Stimulated activated CD4-positive, alpha-beta T cell treated with anti-CD3 and anti-CD28 coated beads, Interleukin-1b, Interleukin-23, amount 100 ng/mL, for 4 hours (primary cell): Measurements from ENCODE around the gene KANSL1.
"Not testable (repeated sequence)": the region's sequence is repeated elsewhere in the genome, so short reads cannot be mapped to it uniquely, and the experiment has no call there.

Source experiments
- DNase-seq, 2 donors: peaks; one replicate each; pipeline ENCODE4 v3.0.0-alpha.2; 2020; ENCODE audit warnings: low read depth in 2 of 2

KANSL1 gene

DNA sequence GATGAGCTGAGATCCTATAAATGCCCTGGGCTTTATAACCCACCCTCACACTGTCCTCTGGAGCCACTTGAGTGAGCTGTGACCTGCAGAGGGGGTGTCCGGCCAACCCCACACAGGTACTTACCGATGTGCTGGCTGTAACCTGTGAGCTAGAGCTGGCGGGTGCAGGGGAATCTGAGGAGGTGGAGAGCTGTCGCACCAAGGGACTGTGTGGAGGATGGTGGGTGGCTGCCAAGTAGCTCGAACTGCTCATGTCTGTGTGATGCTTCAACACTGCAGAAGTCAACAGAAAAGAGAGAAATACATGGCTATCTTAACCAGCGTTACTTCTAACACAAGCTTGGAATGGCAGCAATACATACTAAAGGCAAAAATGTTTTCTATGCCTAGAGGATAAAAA is 154.8 kb downstream of the KANSL1 start:
- DNase-seq, result no peak

DNA sequence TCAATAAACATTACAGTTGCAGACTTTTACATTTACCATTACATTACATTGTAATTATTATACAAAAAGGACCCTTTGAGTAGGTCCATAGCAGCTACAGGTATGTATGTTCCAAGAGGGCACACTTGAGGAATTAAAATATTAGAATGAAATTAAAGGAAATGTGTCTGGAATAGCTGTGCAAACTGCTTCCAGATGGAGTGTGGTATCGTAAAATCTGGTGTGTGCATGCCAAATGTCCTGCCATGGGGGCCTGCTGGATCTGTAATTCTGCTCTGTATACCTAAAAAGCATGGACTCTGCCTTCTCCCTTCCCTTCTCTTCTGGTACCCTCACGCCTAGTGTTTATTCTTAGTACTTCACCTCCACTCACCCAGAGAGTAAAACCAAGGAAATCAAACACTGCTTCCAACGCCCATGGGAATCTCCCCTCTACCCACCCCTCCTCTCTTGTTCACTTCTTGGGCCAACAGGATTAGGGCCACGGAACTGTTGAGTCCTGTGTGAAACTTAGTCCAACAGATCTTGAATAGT is 155.4 kb downstream of the KANSL1 start:
- no peak for DNase-seq

DNA sequence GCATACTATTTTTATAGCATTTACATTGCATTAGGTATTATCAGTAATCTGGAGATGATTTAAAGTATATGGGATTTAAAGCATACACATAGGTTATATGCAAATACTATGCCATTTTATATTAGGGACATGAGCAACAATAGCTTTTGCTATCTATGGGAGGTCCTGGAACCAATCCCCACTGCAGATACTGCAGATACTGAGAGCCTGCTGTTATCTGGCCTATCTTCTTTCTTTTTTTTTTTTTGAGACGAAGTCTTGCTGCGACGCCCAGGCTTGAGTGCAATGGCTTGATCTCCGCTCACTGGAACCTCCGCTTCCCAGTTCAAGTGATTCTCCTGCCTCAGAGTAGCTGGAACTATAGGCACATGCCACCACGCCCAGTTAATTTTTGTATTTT is 156.7 kb downstream of the KANSL1 start:
- DNase-seq, result no peak

DNA sequence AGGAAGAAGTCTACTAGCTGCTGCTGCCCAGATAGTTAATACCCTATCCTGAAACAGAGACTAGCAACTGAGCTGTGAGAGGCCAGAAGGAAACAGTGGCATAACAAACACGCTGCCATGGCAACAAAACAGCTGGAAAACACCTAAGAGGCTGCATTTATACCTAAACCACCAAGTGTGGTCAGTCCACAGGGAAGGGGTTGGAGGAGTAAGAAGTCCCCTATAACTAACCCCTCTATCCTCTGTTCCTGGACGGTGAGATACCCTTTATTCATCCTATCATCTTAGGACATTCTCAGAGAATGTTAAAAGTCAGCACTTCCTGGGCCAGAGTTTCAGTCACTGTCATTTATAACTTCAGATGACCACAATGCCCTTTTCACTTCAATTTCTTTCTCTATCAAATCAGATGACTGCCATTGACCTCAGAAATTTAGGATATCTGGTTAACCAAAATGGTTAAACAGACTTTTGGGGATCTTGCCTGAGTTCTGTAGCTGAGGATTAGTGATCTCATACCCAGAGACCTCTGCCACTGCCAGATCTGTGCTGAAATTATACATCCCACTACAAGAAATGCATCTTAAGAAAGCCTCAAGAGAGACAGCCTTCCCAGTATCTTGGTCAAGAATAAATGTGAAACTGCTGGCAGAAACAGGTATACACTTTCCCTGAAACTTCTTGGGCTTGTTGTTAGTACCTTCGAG is 158.0 kb downstream of the KANSL1 start:
- DNase-seq, result no peak

DNA sequence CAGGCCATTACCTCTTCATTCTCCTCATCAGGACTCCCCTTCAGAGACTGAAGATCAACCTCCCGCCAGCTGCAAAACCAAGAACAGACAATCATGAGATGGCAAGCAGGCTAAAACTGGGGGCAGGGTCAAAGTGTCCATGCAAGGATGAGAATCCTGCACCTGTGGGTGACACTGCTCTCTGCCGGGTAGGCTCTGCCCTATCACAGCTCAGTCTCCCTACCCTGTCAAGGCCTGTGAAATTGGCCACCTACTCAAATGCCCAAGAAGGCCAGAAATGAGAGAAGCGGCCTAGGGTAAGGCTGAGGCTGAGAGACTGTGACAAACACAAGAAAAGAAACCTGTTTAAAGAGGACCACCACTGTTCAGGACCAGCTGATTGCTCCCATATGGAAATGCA is 159.8 kb downstream of the KANSL1 start:
- no peak for DNase-seq

DNA sequence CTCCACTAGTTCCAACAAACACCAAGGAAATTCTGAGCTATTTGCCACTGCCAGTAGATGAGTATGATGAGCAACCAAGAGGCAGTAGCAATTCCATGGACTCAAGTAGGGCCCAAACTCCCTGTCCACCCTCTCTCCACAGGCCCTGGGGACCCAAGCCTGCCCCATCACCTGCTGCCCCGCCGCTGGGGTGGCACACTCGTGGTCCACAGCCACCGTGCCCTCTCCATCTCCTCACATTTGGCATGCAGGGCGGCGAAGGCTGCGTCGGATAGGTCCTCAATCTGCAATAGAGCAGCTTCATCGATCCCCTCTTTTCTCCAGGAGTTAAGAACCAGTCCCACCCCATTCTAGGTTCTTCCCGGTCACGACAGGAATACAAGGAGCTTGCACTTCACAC is 160.3 kb downstream of the KANSL1 start:
- DNase-seq, result no peak

DNA sequence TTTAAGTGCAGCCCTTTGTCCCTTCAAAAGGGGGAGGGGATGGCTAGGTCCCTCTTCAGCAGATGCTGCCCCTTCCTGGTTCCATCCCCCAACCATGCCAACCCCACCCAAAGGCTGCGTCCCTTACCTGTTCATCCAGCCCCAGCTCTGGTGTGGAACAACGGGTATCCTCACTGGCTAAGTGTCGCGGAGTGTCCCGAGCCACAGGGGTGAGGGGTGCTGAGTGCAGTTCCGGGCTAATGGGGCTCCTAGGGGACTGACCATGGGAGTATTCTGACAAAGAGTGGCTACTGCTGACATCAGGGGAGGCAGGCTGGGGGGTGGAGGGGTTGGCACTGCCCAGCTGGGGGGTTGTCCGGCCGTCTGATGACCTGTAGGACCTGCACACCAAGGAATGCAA is 161.3 kb downstream of the KANSL1 start:
- no peak for DNase-seq

DNA sequence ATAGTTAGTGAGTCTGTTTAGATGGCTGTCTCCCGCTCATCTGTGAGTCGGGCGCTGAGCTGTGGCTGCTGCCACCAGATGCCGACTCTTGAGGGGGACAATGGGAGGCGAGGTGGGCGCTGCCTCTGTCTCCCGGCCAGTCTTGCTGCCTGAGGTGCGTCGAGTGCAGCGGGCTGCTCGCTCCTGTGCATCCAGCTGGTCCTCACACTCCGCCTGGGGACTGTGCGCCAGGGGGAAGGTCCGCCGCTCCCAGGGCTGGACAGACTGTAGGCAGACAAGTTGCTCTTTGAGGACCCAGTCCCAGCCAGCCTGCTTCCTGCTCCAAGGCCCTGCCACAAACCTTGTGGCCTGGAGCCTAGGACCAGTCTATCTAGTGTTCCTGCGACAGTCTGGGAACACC is 161.8 kb downstream of the KANSL1 start:
- no peak for DNase-seq

DNA sequence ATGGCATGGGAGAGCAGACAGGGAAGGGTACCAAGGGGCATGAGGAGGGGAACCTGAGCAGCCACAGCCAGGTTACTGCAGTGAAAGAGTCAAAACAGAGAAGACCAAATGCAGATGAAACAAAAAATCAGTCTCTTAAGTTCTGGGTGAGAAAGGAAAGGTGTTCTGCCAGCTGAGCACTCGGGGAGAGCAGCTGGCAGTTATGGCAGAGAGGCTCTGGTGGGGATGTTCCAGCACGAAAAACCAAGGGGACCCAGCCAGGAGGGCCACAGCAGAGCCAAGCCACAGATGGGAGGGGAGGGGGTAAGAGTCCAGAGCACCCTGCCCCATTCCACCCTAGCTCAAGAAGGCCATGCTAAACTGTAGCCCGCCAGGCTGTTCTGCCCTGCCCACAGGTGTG is 162.5 kb downstream of the KANSL1 start:
- no peak for DNase-seq

DNA sequence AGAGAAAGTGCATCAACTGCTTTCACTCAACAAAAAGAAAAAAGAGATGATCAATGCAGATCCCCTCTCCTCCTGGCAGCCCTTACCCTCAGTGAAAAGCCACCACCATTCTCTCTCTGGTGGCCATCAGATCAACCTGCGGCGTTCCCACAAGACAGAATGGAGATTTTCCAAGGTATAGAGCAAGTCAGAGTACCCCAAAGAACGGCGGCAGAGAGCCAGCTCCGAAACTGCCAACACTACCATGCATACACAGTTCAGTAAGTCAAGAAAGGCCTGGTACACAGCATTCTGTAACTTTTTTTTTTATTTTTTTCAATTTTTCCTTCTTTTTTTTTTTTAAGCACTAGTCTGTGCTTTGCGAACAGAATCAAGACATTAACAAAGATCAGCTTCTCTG is 163.6 kb downstream of the KANSL1 start:
- no peak for DNase-seq

DNA sequence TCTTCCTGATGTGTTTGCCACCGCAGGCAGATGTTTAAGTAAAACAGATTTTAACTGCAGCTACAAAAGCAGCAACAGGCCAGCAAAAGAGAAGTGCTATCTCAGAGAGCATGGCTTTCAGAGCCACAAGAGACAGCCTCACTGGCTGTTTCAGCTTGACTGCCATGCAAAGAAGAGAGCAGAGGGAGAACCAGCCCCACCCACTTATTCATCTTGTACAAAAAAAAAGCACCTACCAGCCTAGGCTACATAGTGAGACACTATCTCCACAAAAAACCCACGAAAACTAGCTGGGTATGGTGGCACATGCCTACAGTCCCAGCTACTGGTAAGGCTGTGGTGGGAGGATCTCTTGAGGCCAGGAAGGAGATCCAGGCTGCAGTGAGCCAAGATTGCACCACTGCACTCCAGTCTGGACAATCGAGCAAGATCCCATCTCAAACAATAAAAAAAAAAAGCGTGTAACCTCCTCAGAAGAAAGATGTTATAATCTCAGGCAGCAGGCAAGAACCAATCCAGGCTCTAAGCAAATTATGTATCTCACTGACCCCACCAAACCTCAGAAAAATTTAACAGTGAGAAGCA is 164.2 kb downstream of the KANSL1 start:
- no peak for DNase-seq

DNA sequence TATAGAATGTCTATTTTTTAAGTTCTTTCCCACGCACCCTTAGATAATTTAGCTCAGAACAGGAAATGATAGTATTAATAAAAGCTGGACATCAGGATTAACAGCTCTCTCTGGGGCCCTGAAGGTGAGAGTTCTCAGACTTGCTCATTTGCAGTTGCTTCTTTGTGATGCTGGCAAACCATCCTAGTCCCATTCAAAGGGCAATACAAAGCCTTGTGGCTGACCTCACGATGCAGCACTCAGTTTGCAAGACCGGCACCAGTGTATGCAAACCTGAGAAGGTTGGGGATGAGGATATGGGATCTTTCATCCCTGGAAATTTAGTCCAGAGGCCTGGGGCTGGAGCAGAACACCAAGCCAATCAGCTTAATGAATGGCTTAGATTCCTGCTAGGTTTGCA is 164.9 kb downstream of the KANSL1 start:
- DNase-seq, result no peak

DNA sequence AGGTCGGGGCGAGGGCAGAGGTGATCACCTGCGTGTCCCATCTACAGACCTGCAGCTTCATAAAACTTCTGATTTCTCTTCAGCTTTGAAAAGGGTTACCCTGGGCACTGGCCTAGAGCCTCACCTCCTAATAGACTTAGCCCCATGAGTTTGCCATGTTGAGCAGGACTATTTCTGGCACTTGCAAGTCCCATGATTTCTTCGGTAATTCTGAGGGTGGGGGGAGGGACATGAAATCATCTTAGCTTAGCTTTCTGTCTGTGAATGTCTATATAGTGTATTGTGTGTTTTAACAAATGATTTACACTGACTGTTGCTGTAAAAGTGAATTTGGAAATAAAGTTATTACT is 165.3 kb downstream of the KANSL1 start:
- no peak for DNase-seq

DNA sequence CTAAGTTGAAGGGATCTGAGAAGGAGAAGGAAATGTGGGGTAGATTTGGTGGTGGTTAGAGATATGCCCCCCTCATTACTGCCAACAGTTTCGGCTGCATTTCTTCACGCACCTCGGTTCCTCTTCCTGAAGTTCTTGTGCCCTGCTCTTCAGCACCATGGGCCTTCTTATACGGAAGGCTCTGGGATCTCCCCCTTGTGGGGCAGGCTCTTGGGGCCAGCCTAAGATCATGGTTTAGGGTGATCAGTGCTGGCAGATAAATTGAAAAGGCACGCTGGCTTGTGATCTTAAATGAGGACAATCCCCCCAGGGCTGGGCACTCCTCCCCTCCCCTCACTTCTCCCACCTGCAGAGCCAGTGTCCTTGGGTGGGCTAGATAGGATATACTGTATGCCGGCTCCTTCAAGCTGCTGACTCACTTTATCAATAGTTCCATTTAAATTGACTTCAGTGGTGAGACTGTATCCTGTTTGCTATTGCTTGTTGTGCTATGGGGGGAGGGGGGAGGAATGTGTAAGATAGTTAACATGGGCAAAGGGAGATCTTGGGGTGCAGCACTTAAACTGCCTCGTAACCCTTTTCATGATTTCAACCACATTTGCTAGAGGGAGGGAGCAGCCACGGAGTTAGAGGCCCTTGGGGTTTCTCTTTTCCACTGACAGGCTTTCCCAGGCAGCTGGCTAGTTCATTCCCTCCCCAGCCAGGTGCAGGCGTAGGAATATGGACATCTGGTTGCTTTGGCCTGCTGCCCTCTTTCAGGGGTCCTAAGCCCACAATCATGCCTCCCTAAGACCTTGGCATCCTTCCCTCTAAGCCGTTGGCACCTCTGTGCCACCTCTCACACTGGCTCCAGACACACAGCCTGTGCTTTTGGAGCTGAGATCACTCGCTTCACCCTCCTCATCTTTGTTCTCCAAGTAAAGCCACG is 165.9 kb downstream of the KANSL1 start:
- DNase-seq, result no peak

DNA sequence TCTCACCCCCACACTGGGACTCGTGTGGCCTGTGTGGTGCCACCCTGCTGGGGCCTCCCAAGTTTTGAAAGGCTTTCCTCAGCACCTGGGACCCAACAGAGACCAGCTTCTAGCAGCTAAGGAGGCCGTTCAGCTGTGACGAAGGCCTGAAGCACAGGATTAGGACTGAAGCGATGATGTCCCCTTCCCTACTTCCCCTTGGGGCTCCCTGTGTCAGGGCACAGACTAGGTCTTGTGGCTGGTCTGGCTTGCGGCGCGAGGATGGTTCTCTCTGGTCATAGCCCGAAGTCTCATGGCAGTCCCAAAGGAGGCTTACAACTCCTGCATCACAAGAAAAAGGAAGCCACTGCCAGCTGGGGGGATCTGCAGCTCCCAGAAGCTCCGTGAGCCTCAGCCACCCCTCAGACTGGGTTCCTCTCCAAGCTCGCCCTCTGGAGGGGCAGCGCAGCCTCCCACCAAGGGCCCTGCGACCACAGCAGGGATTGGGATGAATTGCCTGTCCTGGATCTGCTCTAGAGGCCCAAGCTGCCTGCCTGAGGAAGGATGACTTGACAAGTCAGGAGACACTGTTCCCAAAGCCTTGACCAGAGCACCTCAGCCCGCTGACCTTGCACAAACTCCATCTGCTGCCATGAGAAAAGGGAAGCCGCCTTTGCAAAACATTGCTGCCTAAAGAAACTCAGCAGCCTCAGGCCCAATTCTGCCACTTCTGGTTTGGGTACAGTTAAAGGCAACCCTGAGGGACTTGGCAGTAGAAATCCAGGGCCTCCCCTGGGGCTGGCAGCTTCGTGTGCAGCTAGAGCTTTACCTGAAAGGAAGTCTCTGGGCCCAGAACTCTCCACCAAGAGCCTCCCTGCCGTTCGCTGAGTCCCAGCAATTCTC is 166.8 kb downstream of the KANSL1 start:
- no peak for DNase-seq

DNA sequence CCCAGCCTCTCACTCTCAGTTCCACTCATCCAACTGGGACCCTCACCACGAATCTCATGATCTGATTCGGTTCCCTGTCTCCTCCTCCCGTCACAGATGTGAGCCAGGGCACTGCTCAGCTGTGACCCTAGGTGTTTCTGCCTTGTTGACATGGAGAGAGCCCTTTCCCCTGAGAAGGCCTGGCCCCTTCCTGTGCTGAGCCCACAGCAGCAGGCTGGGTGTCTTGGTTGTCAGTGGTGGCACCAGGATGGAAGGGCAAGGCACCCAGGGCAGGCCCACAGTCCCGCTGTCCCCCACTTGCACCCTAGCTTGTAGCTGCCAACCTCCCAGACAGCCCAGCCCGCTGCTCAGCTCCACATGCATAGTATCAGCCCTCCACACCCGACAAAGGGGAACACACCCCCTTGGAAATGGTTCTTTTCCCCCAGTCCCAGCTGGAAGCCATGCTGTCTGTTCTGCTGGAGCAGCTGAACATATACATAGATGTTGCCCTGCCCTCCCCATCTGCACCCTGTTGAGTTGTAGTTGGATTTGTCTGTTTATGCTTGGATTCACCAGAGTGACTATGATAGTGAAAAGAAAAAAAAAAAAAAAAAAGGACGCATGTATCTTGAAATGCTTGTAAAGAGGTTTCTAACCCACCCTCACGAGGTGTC is 167.6 kb downstream of the KANSL1 start:
- DNase-seq, result no peak

DNA sequence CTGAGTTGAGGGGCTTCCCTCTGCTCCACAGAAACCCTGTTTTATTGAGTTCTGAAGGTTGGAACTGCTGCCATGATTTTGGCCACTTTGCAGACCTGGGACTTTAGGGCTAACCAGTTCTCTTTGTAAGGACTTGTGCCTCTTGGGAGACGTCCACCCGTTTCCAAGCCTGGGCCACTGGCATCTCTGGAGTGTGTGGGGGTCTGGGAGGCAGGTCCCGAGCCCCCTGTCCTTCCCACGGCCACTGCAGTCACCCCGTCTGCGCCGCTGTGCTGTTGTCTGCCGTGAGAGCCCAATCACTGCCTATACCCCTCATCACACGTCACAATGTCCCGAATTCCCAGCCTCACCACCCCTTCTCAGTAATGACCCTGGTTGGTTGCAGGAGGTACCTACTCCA is 168.2 kb downstream of the KANSL1 start:
- DNase-seq, result no peak

DNA sequence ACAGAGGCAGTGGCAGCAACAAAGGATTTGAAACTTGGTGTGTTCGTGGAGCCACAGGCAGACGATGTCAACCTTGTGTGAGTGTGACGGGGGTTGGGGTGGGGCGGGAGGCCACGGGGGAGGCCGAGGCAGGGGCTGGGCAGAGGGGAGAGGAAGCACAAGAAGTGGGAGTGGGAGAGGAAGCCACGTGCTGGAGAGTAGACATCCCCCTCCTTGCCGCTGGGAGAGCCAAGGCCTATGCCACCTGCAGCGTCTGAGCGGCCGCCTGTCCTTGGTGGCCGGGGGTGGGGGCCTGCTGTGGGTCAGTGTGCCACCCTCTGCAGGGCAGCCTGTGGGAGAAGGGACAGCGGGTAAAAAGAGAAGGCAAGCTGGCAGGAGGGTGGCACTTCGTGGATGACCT is 168.6 kb downstream of the KANSL1 start:
- no peak for DNase-seq

DNA sequence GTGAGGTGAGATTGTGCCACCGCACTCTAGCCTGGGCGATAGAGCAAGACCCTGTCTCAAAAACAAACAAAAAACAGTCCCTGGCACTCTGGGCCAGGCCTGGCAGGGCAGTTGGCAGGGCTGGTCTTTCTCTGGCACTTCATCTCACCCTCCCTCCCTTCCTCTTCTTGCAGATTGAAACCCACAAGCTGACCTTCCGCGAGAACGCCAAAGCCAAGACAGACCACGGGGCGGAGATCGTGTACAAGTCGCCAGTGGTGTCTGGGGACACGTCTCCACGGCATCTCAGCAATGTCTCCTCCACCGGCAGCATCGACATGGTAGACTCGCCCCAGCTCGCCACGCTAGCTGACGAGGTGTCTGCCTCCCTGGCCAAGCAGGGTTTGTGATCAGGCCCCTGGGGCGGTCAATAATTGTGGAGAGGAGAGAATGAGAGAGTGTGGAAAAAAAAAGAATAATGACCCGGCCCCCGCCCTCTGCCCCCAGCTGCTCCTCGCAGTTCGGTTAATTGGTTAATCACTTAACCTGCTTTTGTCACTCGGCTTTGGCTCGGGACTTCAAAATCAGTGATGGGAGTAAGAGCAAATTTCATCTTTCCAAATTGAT is 169.3 kb downstream of the KANSL1 start:
- DNase-seq, result no peak

DNA sequence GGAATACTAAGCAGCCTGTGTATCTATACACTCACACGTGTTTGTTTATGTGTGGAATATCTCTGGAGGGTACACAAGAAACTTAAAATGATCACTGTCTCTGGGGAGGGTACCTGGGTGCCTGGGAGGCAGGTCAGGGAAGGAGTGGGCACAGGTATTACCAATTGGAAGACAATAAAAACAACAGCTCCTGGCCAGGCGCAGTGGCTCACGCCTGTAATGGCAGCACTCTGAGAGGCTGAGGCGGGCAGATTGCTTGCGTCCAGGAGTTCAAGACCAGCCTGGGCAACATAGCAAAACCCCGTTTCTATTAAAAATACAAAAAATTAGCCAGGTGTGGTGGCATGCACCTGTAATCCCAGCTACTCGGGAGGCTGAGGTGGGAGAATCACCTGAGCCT is 169.9 kb downstream of the KANSL1 start:
- not testable (repeated sequence) for DNase-seq

DNA sequence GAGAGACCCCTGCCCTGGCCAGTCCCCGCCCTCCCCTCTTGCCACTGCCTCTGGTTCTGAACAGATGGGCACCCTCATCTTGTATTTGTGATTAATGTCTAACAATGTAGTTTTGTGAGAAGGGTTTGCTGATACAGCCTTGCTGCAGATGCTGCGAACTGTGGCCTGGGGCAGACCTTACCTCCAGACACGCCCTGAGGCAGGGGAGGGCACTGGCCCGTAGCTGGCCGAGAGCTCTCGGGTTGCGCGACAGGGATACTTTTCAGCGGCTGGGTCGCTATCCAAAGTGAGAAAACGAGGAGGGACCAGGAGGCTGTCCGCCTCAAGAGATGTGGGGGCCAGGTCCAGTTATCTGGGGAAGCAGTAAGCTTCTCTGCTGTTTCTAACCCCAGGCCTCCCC is 172.2 kb downstream of the KANSL1 start:
- no peak for DNase-seq
